GM23338 (cell line): ENCODE results near the gene PRDM4. TPM values are rescaled to one million over a fixed set of nuclear protein-coding genes. Genes with fewer than 3 reads are reported as not detected.
"Not testable (repeated sequence)": the region's sequence is repeated elsewhere in the genome, so short reads cannot be mapped to it uniquely, and the experiment has no call there.

Source experiments
- ATAC-seq: fragments of 200-7000 bp; cut with Tn5 transposase; 3 replicates; pipeline ENCODE4 v1.9.1; 2020
- DNase-seq: peaks from one replicate; pipeline ENCODE4 v3.0.0-alpha.2; 2015; ENCODE audit warnings: low spot score
- H2AFZ ChIP-seq: fragments of 200-600 bp; sonication (generic); 2 replicates; pipeline ENCODE4 v1.8.0; 2016; ENCODE audit warnings: antibody characterized with exemption, mild to moderate bottlenecking, moderate library complexity
- H3F3A ChIP-seq: fragments of 200-600 bp; sonication (generic); replicated peaks from 2 replicates; pipeline ENCODE4 v1.8.0; 2017; ENCODE audit warnings: antibody characterized with exemption, mixed run types, low read depth
- H3K27ac ChIP-seq: fragments of 200-600 bp; sonication (generic); 2 replicates; pipeline ENCODE4 v1.6.1; 2016; ENCODE audit warnings: low read depth
- H3K27me3 ChIP-seq: fragments of 200-600 bp; sonication (generic); 2 replicates; pipeline ENCODE4 v1.8.0; 2016; ENCODE audit warnings: mild to moderate bottlenecking, mixed run types, moderate library complexity; ENCODE audit not compliant: insufficient read depth
- H3K36me3 ChIP-seq: fragments of 200-600 bp; sonication (generic); 2 replicates; pipeline ENCODE4 v1.8.0; 2016; ENCODE audit warnings: mild to moderate bottlenecking; ENCODE audit not compliant: insufficient read depth
- H3K4me1 ChIP-seq: fragments of 200-600 bp; sonication (generic); 2 replicates; pipeline ENCODE4 v1.8.0; 2016; ENCODE audit warnings: mild to moderate bottlenecking, moderate library complexity; ENCODE audit not compliant: insufficient read depth
- H3K4me2 ChIP-seq: fragments of 200-600 bp; sonication (generic); 2 replicates; pipeline ENCODE4 v1.7.1; 2017; ENCODE audit warnings: mixed run types
- H3K4me3 ChIP-seq: fragments of 200-600 bp; sonication (generic); 2 replicates; pipeline ENCODE4 v1.6.1; 2016; ENCODE audit warnings: mixed run types
- H3K79me2 ChIP-seq: fragments of 200-600 bp; sonication (generic); replicated peaks from 2 replicates; pipeline ENCODE4 v1.8.0; 2017; ENCODE audit warnings: mild to moderate bottlenecking; ENCODE audit not compliant: insufficient read depth
- H3K9me2 ChIP-seq: fragments of 200-600 bp; sonication (generic); 2 replicates; pipeline ENCODE4 v1.8.0; 2017; ENCODE audit not compliant: insufficient read depth
- H4K20me1 ChIP-seq: fragments of 200-600 bp; sonication (generic); replicated peaks from 2 replicates; pipeline ENCODE4 v1.8.0; 2017; ENCODE audit warnings: mild to moderate bottlenecking; ENCODE audit not compliant: insufficient read depth
- H3K27ac Mint-ChIP-seq: 2 replicates; pipeline ENCODE4 v1.8.0; 2020; ENCODE audit warnings: inconsistent platforms, mild to moderate bottlenecking, moderate library complexity, mixed read lengths
- H3K27me3 Mint-ChIP-seq: 3 replicates; pipeline ENCODE4 v1.8.0; 2022; ENCODE audit warnings: low read depth, mild to moderate bottlenecking, moderate library complexity, mixed read lengths, inconsistent platforms; ENCODE audit not compliant: insufficient read depth, poor library complexity
- H3K36me3 Mint-ChIP-seq: 3 replicates; pipeline ENCODE4 v1.8.0; 2021; ENCODE audit warnings: low read depth, mild to moderate bottlenecking, inconsistent platforms, moderate library complexity, mixed read lengths
- H3K4me1 Mint-ChIP-seq: 3 replicates; pipeline ENCODE4 v1.8.0; 2020; ENCODE audit warnings: mild to moderate bottlenecking, inconsistent platforms, mixed read lengths
- H3K4me3 Mint-ChIP-seq: 3 replicates; pipeline ENCODE4 v1.8.0; 2021; ENCODE audit warnings: moderate library complexity, mild to moderate bottlenecking, inconsistent platforms, mixed read lengths
- H3K9me3 Mint-ChIP-seq: 3 replicates; pipeline ENCODE4 v1.8.0; 2020; ENCODE audit warnings: moderate library complexity, mild to moderate bottlenecking, inconsistent platforms, mixed read lengths
- ZNF462 ChIP-seq: fragments of 250-450 bp; sonication (Bioruptor Pico); IDR thresholded peaks from 2 replicates; pipeline ENCODE4 v1.5.0; 2020; ENCODE audit warnings: mild to moderate bottlenecking, moderate library complexity
- polyA plus RNA-seq: library from polyadenylated mRNA; unstranded; fragments of >200 nt; fragmentation: Nextera tagmentation; extraction: Ambion mirVana; gene quantifications from 2 replicates; pipeline ENCODE4 v1.2.1, GENCODE V29; 2016
- total RNA-seq: library from RNA; depleted of rRNA; stranded (reverse); fragments of >200 nt; shearing (Covaris generic); gene quantifications from 2 replicates; pipeline ENCODE4 v1.2.3, GENCODE V29; 2014

The PRDM4 gene
- total and polyA plus RNA-seq, 2 experiments from 2014 or later: 4.9 to 17.1 TPM

GRCh38 chr12:107730618-107731341 lies 30.2 kb downstream of the PRDM4 start (continued):
- no peak for TF ChIP-seq ZNF462 (CRISPR knock-in tag)

GRCh38 chr12:107727742-107728141 lies 33.2 kb downstream of the PRDM4 start:
- not testable (repeated sequence) for H3K27ac ChIP-seq, H3K4me2 ChIP-seq, H3K4me1 Mint-ChIP-seq, H2AFZ ChIP-seq, H3K4me1 ChIP-seq, DNase-seq, H3K9me2 ChIP-seq, ATAC-seq, H4K20me1 ChIP-seq, H3K4me3 Mint-ChIP-seq, H3K79me2 ChIP-seq, H3K4me3 ChIP-seq, H3K27ac Mint-ChIP-seq, H3K36me3 ChIP-seq, H3K27me3 ChIP-seq, H3F3A ChIP-seq, H3K27me3 Mint-ChIP-seq
- Mint-ChIP-seq H3K36me3 (peaks cover 17% of the 10 kb centered on the region; the same call in 2 of the 3 replicates), H3K9me3 (peaks cover 28% of the 10 kb centered on the region)

DNA sequence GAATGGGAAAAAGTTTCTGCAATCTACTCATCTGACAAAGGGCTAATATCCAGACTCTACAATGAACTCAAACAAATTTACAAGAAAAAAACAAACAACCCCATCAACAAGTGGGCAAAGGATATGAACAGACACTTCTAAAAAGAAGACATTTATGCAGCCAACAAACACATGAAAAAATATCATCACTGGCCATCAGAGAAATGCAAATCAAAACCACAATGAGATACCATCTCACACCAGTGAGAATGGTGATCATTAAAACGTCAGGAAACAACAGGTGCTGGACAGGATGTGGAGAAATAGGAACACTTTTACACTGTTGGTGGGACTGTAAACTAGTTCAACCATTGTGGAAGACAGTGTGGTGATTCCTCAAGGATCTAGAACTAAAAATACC lies 33.6 kb downstream of the PRDM4 start:
- H3K4me2 ChIP-seq, H3F3A ChIP-seq, H3K79me2 ChIP-seq, H4K20me1 ChIP-seq, H3K27me3 Mint-ChIP-seq, H3K27ac Mint-ChIP-seq, H3K4me1 Mint-ChIP-seq, H3K27ac ChIP-seq, H3K4me3 ChIP-seq, H3K9me2 ChIP-seq, H3K27me3 ChIP-seq, H3K36me3 ChIP-seq, H2AFZ ChIP-seq, H3K4me3 Mint-ChIP-seq, ATAC-seq, DNase-seq, H3K4me1 ChIP-seq: not testable (repeated sequence)
- H3K36me3 Mint-ChIP-seq: peaks cover 22% of the 10 kb centered on the region; the same call in 2 of the 3 replicates
- H3K9me3 Mint-ChIP-seq: peaks cover 31% of the 10 kb centered on the region
